NB4 (cell line): ENCODE data around the gene UBFD1.
A peak's percentile ranks its signal among the peaks of the same experiment; 100 is the strongest.

Experiments used
- DNase-seq: peaks from one replicate; pipeline ENCODE4 v3.0.0; 2010; ENCODE audit warnings: low read depth
- H3K4me3 ChIP-seq: one replicate; pipeline ENCODE4 v1.5.1; 2011; ENCODE audit warnings: mild to moderate bottlenecking, low read depth, low read length, moderate library complexity
- MYC ChIP-seq: IDR thresholded peaks from 2 replicates; pipeline ENCODE4 v1.6.1; 2011; ENCODE audit warnings: low read depth, low read length
- POLR2A ChIP-seq: IDR thresholded peaks from 2 replicates; pipeline ENCODE4 v1.6.1; 2011; ENCODE audit warnings: mild to moderate bottlenecking; ENCODE audit not compliant: insufficient read length; ENCODE audit errors: extremely low read depth
- TF ChIP-seq, protein P1 (sequence below): IDR thresholded peaks from 2 replicates; pipeline ENCODE4 v1.6.1; 2011; ENCODE audit warnings: low read depth, low read length
- TF ChIP-seq, protein P2 (sequence below): IDR thresholded peaks from one replicate; pipeline ENCODE4 v1.5.1; 2012; ENCODE audit warnings: low read depth, low read length

The UBFD1 gene

GRCh38 chr16:23572394-23572793, 14.9 kb downstream of the UBFD1 start:
- H3K4me3 ChIP-seq: no peak overlapping the region
- DNase-seq: no peak
- TF ChIP-seq, protein P1, sequence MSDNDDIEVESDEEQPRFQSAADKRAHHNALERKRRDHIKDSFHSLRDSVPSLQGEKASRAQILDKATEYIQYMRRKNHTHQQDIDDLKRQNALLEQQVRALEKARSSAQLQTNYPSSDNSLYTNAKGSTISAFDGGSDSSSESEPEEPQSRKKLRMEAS: no peak
- TF ChIP-seq, protein P2, sequence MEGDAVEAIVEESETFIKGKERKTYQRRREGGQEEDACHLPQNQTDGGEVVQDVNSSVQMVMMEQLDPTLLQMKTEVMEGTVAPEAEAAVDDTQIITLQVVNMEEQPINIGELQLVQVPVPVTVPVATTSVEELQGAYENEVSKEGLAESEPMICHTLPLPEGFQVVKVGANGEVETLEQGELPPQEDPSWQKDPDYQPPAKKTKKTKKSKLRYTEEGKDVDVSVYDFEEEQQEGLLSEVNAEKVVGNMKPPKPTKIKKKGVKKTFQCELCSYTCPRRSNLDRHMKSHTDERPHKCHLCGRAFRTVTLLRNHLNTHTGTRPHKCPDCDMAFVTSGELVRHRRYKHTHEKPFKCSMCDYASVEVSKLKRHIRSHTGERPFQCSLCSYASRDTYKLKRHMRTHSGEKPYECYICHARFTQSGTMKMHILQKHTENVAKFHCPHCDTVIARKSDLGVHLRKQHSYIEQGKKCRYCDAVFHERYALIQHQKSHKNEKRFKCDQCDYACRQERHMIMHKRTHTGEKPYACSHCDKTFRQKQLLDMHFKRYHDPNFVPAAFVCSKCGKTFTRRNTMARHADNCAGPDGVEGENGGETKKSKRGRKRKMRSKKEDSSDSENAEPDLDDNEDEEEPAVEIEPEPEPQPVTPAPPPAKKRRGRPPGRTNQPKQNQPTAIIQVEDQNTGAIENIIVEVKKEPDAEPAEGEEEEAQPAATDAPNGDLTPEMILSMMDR: no peak
- TF ChIP-seq POLR2A: no peak
- TF ChIP-seq MYC: no peak

GRCh38 chr16:23573817-23574216, 16.3 kb downstream of the UBFD1 start:
- TF ChIP-seq, protein P1: no peak
- TF ChIP-seq POLR2A: no peak
- TF ChIP-seq MYC: no peak
- TF ChIP-seq, protein P2: no peak
- H3K4me3 ChIP-seq: no peak overlapping the region
- DNase-seq: no peak

DNA sequence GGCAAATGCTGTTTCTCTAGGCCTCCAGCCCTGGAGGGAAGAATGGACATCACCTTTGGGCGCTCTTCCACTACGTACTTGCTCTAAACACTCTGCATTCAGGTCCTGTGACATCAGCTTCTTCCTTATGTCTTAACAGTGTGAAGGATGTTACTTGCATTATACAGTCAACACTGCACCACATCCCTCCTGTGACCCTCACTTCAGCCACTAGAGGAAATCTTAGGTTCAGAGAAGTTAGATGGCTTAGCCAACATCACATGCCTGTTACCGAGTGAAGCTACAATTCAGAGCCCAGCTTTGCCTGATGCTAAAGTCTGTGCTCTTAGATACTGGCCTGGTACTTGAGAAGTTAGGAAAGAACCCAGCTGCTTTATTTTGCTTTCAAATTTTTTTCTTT, 18.3 kb downstream of the UBFD1 start:
- no peak overlapping the region for H3K4me3 ChIP-seq
- TF ChIP-seq MYC (no peak), POLR2A (no peak)
- TF ChIP-seq, protein P2: no peak
- TF ChIP-seq, protein P1: no peak
- DNase-seq: peak; percentile 16

- TF ChIP-seq, protein P1: no peak
- no peak for TF ChIP-seq POLR2A
- TF ChIP-seq, protein P2: no peak
- no peak for DNase-seq
- no peak overlapping the region for H3K4me3 ChIP-seq
Observed at GRCh38 chr16:23577493-23577892, 20.0 kb downstream of the UBFD1 start.

- DNase-seq: no peak
- H3K4me3 ChIP-seq: no peak overlapping the region
- TF ChIP-seq, protein P1: no peak
- no peak for TF ChIP-seq MYC
Observed at GRCh38 chr16:23578101-23578830, 20.7 kb downstream of the UBFD1 start.

DNA sequence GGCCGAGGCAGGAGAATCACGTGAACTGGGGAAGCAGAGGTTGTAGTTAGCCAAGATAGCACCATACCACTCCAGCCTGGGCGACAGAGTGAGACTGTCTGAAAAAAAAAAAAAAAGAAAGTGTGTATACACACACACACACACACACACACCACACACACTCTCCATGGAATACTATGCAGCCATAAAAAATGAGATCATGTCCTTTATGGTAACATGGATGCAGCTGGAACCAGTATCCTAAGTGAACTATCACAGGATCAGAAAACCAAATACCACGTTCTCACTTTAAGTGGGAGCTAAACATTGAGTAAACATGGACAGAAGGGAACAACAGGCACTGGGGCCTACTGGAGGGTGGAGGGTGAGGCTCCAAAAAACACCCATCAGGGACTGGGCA, 21.8 kb downstream of the UBFD1 start:
- TF ChIP-seq MYC: no peak
- TF ChIP-seq, protein P1: no peak
- TF ChIP-seq, protein P2: no peak
- TF ChIP-seq POLR2A: no peak
- H3K4me3 ChIP-seq: no peak overlapping the region
- DNase-seq: no peak
